Nephron progenitor cell (in vitro differentiated cells): ENCODE measurements around the gene EPN1.
A peak's percentile ranks its signal among the peaks of the same experiment; 100 is the strongest.

Experiments used
- DNase-seq: peaks from one replicate; pipeline ENCODE4 v3.0.0; 2021
- H3K27ac Mint-ChIP-seq: 2 replicates; pipeline ENCODE4 v1.8.0; 2021; ENCODE audit warnings: mild to moderate bottlenecking, moderate library complexity, mixed read lengths
- H3K27me3 Mint-ChIP-seq: 2 replicates; pipeline ENCODE4 v1.8.0; 2021; ENCODE audit warnings: mild to moderate bottlenecking, low read depth, mixed read lengths; ENCODE audit not compliant: poor library complexity
- H3K36me3 Mint-ChIP-seq: 2 replicates; pipeline ENCODE4 v1.8.0; 2021; ENCODE audit warnings: low read depth, mixed read lengths
- H3K4me1 Mint-ChIP-seq: 2 replicates; pipeline ENCODE4 v1.8.0; 2021; ENCODE audit warnings: mixed read lengths
- H3K4me3 Mint-ChIP-seq: 2 replicates; pipeline ENCODE4 v1.8.0; 2021; ENCODE audit warnings: mild to moderate bottlenecking, moderate library complexity, mixed read lengths
- H3K9me3 Mint-ChIP-seq: 2 replicates; pipeline ENCODE4 v1.8.0; 2021; ENCODE audit warnings: mild to moderate bottlenecking, moderate library complexity, mixed read lengths
- CTCF ChIP-seq: fragments of 200-600 bp; sonication (generic); IDR thresholded peaks from 2 replicates; pipeline ENCODE4 v1.5.0; 2021; ENCODE audit warnings: antibody characterized with exemption

EPN1 gene

GRCh38 chr19:55687281-55688201, 12.5 kb downstream of the EPN1 start:
- TF ChIP-seq CTCF: no peak
- Mint-ChIP-seq H3K27me3 (peaks cover 3% of the 10 kb centered on the region), H3K36me3 (peaks cover 15% of the 10 kb centered on the region), H3K4me1 (peaks cover 17% of the 10 kb centered on the region), H3K9me3 (no peaks in the 10 kb centered on the region), H3K4me3 (no peak overlapping the region), H3K27ac (peak overlapping the region; percentile 19)
- DNase-seq: no peak

DNA sequence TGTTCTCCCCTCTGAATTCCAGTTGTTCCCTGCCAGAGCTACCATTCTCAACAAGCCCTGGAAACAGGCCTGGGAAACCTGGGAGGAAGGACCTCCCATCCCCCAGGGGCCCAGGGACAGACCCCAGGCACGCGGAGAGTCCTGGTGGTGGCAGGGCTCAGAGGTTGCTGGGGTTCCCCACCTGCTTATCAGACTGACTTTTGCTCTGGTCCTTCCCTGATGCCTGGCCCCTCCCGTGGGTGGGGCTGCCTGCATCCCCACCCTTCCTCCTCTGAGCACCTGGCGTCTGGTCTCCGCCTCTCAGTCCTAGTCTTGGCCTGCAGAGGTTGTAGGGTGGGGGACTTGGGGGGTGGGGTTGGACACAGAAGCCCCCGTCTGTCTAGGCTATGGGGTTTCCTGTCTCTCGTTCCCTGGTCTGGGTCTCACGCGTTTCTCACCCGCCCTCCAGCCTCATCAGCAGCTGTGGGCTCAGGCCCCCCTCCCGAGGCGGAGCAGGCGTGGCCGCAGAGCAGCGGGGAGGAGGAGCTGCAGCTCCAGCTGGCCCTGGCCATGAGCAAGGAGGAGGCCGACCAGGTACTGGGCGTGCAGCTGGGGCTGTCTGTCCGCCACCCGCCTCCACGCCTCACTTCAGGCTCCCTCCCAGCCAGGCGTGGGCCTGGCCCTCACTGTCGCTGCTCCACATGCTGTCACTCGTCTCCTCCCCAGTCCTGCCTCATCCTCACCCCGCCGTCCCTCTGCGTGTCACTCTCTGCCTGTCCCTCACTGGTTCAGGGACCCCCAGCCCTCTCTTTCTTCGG, 13.6 kb downstream of the EPN1 start:
- no peak for TF ChIP-seq CTCF
- DNase-seq: peak; percentile 28
- Mint-ChIP-seq H3K4me1 (peaks cover 17% of the 10 kb centered on the region), H3K9me3 (no peaks in the 10 kb centered on the region), H3K27ac (peak overlapping the region; percentile 94), H3K27me3 (no peaks in the 10 kb centered on the region), H3K4me3 (no peak overlapping the region), H3K36me3 (peaks cover 14% of the 10 kb centered on the region)

DNA sequence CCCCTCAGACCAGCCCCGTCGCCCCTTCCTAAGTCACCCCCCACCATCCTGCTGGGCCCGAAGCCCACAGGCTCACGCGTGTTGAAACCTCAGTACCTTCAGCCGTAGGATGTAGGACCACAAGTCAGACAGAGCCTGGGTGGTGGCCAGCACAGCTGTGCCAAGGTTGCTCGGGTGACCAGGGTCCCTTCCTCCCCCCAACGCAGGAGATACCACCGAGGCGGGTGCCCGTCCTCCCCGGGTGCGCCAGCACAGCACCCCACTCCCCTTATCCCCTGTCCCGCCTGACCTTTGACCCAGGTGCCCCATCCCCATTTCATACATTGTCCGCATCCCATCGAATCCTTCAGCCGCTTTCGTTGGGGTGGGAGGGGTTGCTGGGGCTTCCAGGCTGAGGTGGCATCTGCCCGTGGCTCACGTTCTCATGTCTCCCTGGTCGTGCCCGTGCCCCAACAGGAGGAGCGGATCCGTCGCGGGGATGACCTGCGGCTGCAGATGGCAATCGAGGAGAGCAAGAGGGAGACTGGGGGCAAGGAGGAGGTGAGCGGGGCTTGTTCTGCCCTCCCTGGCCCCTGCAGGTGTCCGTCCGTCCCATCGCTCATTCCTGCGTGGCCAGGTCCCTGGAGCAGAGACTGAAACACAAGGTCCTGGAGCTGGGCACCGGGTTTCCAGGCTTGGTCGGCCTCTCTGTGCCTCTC, 14.5 kb downstream of the EPN1 start:
- DNase-seq: no peak
- Mint-ChIP-seq H3K9me3 (no peaks in the 10 kb centered on the region), H3K27me3 (no peaks in the 10 kb centered on the region), H3K36me3 (peaks cover 12% of the 10 kb centered on the region), H3K4me3 (no peak overlapping the region), H3K27ac (no peak overlapping the region), H3K4me1 (peaks cover 17% of the 10 kb centered on the region)
- no peak for TF ChIP-seq CTCF

GRCh38 chr19:55690109-55690768, 15.2 kb downstream of the EPN1 start:
- Mint-ChIP-seq H3K36me3 (peaks cover 12% of the 10 kb centered on the region), H3K27ac (no peak overlapping the region), H3K4me1 (peaks cover 17% of the 10 kb centered on the region), H3K9me3 (no peaks in the 10 kb centered on the region), H3K4me3 (no peak overlapping the region), H3K27me3 (no peaks in the 10 kb centered on the region)
- TF ChIP-seq CTCF: no peak
- peak; percentile 59 for DNase-seq

- no peak overlapping the region for H3K4me3 Mint-ChIP-seq
- DNase-seq: no peak
- H3K4me1 Mint-ChIP-seq: peaks cover 17% of the 10 kb centered on the region
- no peak for TF ChIP-seq CTCF
- peaks cover 16% of the 10 kb centered on the region for H3K36me3 Mint-ChIP-seq
- H3K27ac Mint-ChIP-seq: no peak overlapping the region
- H3K9me3 Mint-ChIP-seq: no peaks in the 10 kb centered on the region
- H3K27me3 Mint-ChIP-seq: no peaks in the 10 kb centered on the region
Observed at GRCh38 chr19:55690769-55691545, 15.9 kb downstream of the EPN1 start.
